Measurements from ENCODE around the gene ADGRG6. TPM values are rescaled to one million over a fixed set of nuclear protein-coding genes. Genes with fewer than 3 reads are reported as not detected.

ADGRG6 gene
- total RNA-seq, 1 experiment from 2014 or later: 259 TPM

DNA sequence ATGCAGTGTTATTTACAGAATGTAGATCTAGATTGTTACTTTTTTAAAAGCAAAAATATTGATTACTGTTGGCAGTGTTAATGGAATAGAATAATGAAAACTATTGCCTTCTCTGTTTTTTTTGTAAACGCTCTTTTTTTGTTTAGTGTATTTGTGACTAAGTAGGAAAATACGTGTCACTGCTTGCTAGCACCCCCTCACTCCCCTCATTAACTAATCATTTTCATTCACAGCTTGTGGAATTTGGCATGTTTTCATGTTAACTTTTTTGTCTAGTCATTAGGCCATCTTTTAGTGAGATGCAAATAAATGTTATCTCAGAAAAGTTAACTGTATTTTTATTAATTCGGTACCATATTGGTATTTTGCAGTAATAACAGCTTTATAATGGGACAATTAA, 29.8 kb downstream of the ADGRG6 start:
- in situ Hi-C loops (cut with HindIII; ENCODE audit: low pct_unique_long_range_greater_than_20kb, low sequenced_read_pairs) (no loop called here), intact Hi-C loops (cut with micrococcal nuclease; ENCODE audit: unreplicated experiment) (no loop called here)
- DNase-seq (ENCODE audit: low read depth, low spot score): no peak
- H3K9me3 ChIP-seq (ENCODE audit: control insufficient read depth, insufficient read depth, low read depth, low read length): no peaks in the 10 kb centered on the region
- no peak overlapping the region for H3K4me3 ChIP-seq (ENCODE audit: low read depth in 2 of 2, low read length in 2 of 2)
- H3K36me3 ChIP-seq (ENCODE audit: control insufficient read depth, insufficient read depth, low read length): peaks cover 2% of the 10 kb centered on the region; the same call in 1 of the 2 replicates
- no peak for ATAC-seq
- peak overlapping the region; percentile 99 for H3K27ac ChIP-seq (ENCODE audit: low read length)
- peaks cover 100% of the 10 kb centered on the region for H3K4me1 ChIP-seq (ENCODE audit: control insufficient read depth, insufficient read depth, low read length)
- TF ChIP-seq, protein P1, sequence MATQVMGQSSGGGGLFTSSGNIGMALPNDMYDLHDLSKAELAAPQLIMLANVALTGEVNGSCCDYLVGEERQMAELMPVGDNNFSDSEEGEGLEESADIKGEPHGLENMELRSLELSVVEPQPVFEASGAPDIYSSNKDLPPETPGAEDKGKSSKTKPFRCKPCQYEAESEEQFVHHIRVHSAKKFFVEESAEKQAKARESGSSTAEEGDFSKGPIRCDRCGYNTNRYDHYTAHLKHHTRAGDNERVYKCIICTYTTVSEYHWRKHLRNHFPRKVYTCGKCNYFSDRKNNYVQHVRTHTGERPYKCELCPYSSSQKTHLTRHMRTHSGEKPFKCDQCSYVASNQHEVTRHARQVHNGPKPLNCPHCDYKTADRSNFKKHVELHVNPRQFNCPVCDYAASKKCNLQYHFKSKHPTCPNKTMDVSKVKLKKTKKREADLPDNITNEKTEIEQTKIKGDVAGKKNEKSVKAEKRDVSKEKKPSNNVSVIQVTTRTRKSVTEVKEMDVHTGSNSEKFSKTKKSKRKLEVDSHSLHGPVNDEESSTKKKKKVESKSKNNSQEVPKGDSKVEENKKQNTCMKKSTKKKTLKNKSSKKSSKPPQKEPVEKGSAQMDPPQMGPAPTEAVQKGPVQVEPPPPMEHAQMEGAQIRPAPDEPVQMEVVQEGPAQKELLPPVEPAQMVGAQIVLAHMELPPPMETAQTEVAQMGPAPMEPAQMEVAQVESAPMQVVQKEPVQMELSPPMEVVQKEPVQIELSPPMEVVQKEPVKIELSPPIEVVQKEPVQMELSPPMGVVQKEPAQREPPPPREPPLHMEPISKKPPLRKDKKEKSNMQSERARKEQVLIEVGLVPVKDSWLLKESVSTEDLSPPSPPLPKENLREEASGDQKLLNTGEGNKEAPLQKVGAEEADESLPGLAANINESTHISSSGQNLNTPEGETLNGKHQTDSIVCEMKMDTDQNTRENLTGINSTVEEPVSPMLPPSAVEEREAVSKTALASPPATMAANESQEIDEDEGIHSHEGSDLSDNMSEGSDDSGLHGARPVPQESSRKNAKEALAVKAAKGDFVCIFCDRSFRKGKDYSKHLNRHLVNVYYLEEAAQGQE (IDR thresholded peaks at IDR 0.05; ENCODE audit: insufficient read depth in 1 of 2, low read depth in 2 of 2, low read length in 1 of 2): no peak
- TF ChIP-seq TCF7L2 (IDR thresholded peaks at IDR 0.05; ENCODE audit: low read depth, low read length): no peak
- TF ChIP-seq SIN3A (IDR thresholded peaks at IDR 0.05; ENCODE audit: borderline replicate concordance, insufficient read depth, low read depth, low read length): no peak
- TF ChIP-seq, protein P2, sequence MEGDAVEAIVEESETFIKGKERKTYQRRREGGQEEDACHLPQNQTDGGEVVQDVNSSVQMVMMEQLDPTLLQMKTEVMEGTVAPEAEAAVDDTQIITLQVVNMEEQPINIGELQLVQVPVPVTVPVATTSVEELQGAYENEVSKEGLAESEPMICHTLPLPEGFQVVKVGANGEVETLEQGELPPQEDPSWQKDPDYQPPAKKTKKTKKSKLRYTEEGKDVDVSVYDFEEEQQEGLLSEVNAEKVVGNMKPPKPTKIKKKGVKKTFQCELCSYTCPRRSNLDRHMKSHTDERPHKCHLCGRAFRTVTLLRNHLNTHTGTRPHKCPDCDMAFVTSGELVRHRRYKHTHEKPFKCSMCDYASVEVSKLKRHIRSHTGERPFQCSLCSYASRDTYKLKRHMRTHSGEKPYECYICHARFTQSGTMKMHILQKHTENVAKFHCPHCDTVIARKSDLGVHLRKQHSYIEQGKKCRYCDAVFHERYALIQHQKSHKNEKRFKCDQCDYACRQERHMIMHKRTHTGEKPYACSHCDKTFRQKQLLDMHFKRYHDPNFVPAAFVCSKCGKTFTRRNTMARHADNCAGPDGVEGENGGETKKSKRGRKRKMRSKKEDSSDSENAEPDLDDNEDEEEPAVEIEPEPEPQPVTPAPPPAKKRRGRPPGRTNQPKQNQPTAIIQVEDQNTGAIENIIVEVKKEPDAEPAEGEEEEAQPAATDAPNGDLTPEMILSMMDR (IDR thresholded peaks at IDR 0.05): no peak
- TF ChIP-seq POLR2AphosphoS5 (IDR thresholded peaks at IDR 0.05; ENCODE audit: low read depth, low read length): no peak
- POLR2A ChIA-PET: interaction anchor here (0.7 kb wide), 4 partner anchors 9 to 274 kb away, joined by 4 to 6 read pairs (median 6); no protein-coding TSS in a partner anchor
- no peaks in the 10 kb centered on the region for H3K27me3 ChIP-seq (ENCODE audit: control insufficient read depth, insufficient read depth, low read length)
- BruUV-seq (replicated peaks): no TSS peak
- CTCF ChIA-PET: interaction anchor here (0.5 kb wide), 1 partner anchor 590 kb away, joined by 4 read pairs; no protein-coding TSS in a partner anchor

DNA sequence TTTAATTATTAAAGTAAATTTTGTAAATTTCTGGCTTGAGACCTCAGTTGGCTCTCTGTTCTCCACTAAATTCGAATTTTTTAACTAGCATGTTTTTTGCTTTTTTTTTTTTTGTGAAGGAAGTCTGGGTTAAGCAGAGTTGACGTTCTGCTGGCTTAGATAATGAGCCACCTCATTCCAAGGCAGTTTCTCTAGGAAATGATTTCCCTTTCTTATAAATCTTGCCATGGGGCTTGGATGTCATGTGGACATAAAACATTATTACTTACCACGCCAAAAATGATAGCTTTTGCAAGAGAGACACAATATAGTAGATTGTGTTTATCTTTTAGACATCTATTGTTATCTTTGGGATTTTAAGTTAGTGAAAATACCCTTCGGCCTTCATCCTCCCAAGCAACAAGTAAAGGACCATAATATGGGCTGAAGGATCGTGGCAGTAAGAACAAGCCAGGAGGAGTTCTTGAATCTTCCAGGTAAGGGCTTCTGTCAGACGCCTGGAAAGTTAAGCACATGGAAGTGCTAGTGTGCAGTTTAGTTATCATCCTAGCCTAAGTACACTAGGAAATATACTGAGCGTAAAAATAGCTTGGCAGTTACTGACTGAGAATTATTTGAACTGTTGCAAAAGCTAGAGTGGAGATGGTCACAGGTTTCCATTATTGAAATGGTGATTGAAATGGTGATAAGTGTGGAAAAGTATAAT, 30.7 kb downstream of the ADGRG6 start:
- no peak for ATAC-seq
- in situ Hi-C loops (cut with HindIII; ENCODE audit: low pct_unique_long_range_greater_than_20kb, low sequenced_read_pairs): no loop called here
- TF ChIP-seq SIN3A (IDR thresholded peaks at IDR 0.05; ENCODE audit: borderline replicate concordance, insufficient read depth, low read depth, low read length) (no peak), POLR2AphosphoS5 (IDR thresholded peaks at IDR 0.05; ENCODE audit: low read depth, low read length) (no peak), TCF7L2 (IDR thresholded peaks at IDR 0.05; ENCODE audit: low read depth, low read length) (no peak)
- TF ChIP-seq, protein P1 (IDR thresholded peaks at IDR 0.05; ENCODE audit: insufficient read depth in 1 of 2, low read depth in 2 of 2, low read length in 1 of 2): no peak
- TF ChIP-seq, protein P2 (IDR thresholded peaks at IDR 0.05): no peak
- intact Hi-C loops (cut with micrococcal nuclease; ENCODE audit: unreplicated experiment): no loop called here
- Histone ChIP-seq H3K4me1 (ENCODE audit: control insufficient read depth, insufficient read depth, low read length) (peaks cover 100% of the 10 kb centered on the region), H3K27me3 (ENCODE audit: control insufficient read depth, insufficient read depth, low read length) (no peaks in the 10 kb centered on the region), H3K9me3 (ENCODE audit: control insufficient read depth, insufficient read depth, low read depth, low read length) (no peaks in the 10 kb centered on the region), H3K4me3 (ENCODE audit: low read depth in 2 of 2, low read length in 2 of 2) (no peak overlapping the region), H3K27ac (ENCODE audit: low read length) (peak overlapping the region; percentile 99), H3K36me3 (ENCODE audit: control insufficient read depth, insufficient read depth, low read length) (peaks cover 2% of the 10 kb centered on the region; the same call in 1 of the 2 replicates)
- CTCF ChIA-PET: no interaction called here
- POLR2A ChIA-PET: no interaction called here
- DNase-seq (ENCODE audit: low read depth, low spot score): no peak
- no TSS peak for BruUV-seq (replicated peaks)
